Colonic mucosa (tissue), 4 donors: ENCODE results near the gene ARTN. TPM values are rescaled to one million over a fixed set of nuclear protein-coding genes. Genes with fewer than 3 reads are reported as not detected.

Experiments used
- DNase-seq: peaks from one replicate; pipeline ENCODE4 v3.0.0-alpha.2; 2020
- H3K27ac ChIP-seq: fragments of 200-600 bp; one replicate; pipeline ENCODE4 v1.8.0; 2021
- H3K27me3 ChIP-seq: fragments of 200-600 bp; one replicate; pipeline ENCODE4 v1.8.0; 2021
- H3K36me3 ChIP-seq: fragments of 200-600 bp; one replicate; pipeline ENCODE4 v1.8.0; 2021
- H3K4me1 ChIP-seq: fragments of 200-600 bp; one replicate; pipeline ENCODE4 v1.8.0; 2021; ENCODE audit warnings: mild to moderate bottlenecking
- H3K4me3 ChIP-seq: fragments of 200-600 bp; one replicate; pipeline ENCODE4 v1.8.0; 2021
- H3K9ac ChIP-seq, 2 donors: one replicate each; pipeline ENCODE4 v1.7.0; 2013; ENCODE audit warnings: control low read depth in 2 of 2, low read depth in 2 of 2, low read length in 2 of 2
- H3K9me3 ChIP-seq: fragments of 200-600 bp; one replicate; pipeline ENCODE4 v1.8.0; 2021
- CTCF ChIP-seq: fragments of 200-600 bp; IDR thresholded peaks from one replicate; pipeline ENCODE4 v1.8.0; 2022; ENCODE audit warnings: antibody characterized with exemption, mild to moderate bottlenecking
- intact Hi-C: fragments of 100-400 bp; cut with DNase I; formaldehyde crosslinking; loops from one replicate; pipeline ENCODE4 v1.14.1; 2022
- total RNA-seq, 2 donors: library from RNA; stranded (reverse); fragmentation: NEBNext Ultra II Directional in 1 of 2; extraction: Animal tissue kit (Norgen Biotek cat#: 25700) in 1 of 2; gene quantifications; one replicate each; pipeline ENCODE4 v1.2.1, GENCODE V29; 2021
- donor health status: healthy.
- donor health status: DM: no; HTN: no; CAD: no.
- donor health status: DM: no; HTN: no; CAD: no.

The ARTN gene
- total RNA-seq, 2 donors from 2014 or later, result 5.1 to 8.3 TPM

DNA sequence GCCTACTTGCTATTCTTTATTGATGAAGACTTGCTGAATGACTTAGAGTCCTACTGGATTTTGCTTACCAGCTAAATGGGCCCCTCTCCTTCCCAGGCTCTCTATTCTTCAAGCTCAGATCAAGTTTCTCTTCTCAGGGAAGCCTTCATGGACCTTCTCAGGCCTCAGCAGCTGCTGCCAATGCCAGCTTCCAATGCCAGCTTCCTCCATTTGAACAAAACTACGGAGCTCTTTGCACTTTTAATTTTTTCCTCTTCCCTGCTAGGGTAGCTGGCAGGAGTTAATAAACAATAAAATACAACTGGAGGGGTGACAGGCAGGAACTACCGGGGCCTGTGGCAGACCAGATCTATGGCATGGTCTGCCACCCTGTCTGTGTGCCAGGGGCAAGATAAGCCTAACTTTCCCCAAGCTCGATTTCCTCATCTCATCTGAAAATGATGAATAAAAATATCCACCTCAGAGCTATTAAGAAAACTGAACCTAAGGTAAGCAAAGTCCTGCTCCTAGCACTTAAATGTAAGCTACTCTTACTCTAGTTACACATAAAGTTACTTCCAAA, 12.2 kb downstream of the ARTN start:
- intact Hi-C loops, result no loop called here
- no peak for TF ChIP-seq CTCF
- Histone ChIP-seq H3K4me3 (peak overlapping the region; percentile 91), H3K9me3 (no peaks in the 10 kb centered on the region), H3K27me3 (no peaks in the 10 kb centered on the region), H3K27ac (peak overlapping the region; percentile 91), H3K4me1 (peaks cover 14% of the 10 kb centered on the region), H3K36me3 (no peaks in the 10 kb centered on the region), H3K9ac (peak overlapping the region; percentile 93 to 94)
- no peak for DNase-seq

DNA sequence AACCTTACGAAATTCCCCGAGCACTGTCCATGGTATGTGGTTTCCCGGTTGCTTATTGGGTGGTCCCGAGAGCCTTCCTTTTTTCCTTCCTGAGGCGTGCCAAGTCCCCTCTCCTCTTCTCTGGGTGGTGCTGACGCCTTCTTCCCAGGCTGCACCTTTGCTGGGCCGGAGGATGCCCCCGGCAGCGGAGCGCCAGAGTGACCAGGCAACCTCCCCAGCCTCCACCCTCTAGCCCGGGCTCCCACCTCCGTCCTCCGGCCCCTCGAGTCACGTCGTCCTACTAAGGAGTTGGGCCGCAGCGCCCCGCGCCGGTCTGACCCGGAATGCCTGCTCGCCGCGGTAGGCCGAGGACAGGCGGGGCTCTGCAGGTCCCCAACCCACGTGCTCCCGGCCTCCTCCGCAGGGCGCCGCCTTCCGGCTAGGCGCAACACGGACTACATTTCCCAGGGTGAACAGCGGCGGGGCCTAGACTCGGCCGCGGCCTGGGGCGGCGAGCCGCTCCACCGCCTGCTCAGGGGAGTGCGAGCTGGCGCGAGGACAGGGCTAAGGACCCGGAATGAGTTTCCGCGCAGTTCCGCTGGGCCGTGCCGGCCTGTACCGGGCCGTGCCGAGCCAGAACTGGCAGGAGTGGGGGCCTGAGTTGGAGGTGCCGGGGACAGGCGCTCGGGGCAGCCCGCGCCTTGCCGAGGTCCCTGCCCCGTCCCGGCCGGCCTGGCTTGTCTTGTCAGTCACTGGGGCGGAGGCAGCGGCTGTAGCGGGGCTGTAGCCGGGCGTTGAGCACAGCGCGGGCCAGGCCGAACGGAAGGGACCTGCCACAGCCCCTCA, 12.8 kb downstream of the ARTN start, which contains the start of gene IPO13:
Gene IPO13 (plus strand): TSS at position 715 of the 825 bp plus-strand sequence. CDS start 651 bp downstream, outside the sequence.
- peaks cover 14% of the 10 kb centered on the region for H3K4me1 ChIP-seq

DNA sequence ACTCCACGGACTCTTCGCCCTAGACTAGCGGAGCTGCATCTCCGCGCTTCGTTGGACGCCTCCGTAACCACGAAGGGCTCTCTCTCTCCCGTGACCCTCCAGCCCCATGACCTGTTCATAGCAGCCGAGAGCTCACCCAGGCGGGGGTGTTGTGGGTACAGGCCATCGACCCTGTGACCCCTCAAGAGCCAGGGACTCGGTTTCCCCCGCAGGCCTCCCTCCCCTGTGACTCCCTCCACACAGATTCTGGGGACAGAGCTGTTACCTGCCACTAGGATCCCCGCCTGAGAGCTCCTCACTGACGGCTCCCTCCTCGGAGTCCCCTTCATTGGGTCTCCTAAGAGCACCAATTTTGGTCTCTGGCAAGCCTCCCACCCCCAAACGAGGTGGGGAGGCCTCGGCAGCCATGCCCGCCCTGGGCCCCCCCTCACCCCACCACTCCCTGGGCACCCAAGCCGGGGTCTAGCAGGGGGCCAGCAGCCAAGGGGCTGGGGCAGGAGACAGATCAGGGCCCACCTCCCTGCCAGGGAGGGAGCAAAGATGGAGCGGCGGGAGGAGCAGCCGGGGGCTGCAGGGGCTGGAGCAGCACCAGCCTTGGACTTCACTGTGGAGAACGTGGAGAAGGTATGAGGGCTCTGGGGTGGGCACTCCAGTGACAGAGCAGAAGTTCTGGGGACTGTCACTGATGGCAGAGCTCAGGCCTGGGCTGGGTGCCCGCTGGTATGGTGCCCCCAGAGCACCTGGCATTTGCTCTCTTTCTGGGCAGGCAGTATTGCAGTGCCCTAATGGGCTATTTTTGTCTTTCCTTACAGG, 13.7 kb downstream of the ARTN start:
- no peaks in the 10 kb centered on the region for H3K9me3 ChIP-seq
- no peaks in the 10 kb centered on the region for H3K36me3 ChIP-seq
- DNase-seq, result no peak
- TF ChIP-seq CTCF, result no peak
- H3K9ac ChIP-seq, result peak overlapping the region; percentile 93 to 94
- peak overlapping the region; percentile 91 for H3K4me3 ChIP-seq
- H3K27ac ChIP-seq, result peak overlapping the region; percentile 91
- intact Hi-C loops, result no loop called here
- H3K27me3 ChIP-seq, result no peaks in the 10 kb centered on the region
- H3K4me1 ChIP-seq, result peaks cover 14% of the 10 kb centered on the region

More for the DNA sequence above, 12.8 kb downstream of the ARTN start, which contains the start of gene IPO13:
- Histone ChIP-seq H3K9me3 (no peaks in the 10 kb centered on the region), H3K4me3 (peak within 1 kb of the TSS; percentile 91), H3K9ac (peak within 1 kb of the TSS; percentile 93 to 94), H3K27ac (peak within 1 kb of the TSS; percentile 91), H3K27me3 (no peaks in the 10 kb centered on the region), H3K36me3 (no peaks in the 10 kb centered on the region)
- TF ChIP-seq CTCF, result peak; percentile 72
- intact Hi-C loops, result no loop called here
- DNase-seq, result peak; percentile 97

DNA sequence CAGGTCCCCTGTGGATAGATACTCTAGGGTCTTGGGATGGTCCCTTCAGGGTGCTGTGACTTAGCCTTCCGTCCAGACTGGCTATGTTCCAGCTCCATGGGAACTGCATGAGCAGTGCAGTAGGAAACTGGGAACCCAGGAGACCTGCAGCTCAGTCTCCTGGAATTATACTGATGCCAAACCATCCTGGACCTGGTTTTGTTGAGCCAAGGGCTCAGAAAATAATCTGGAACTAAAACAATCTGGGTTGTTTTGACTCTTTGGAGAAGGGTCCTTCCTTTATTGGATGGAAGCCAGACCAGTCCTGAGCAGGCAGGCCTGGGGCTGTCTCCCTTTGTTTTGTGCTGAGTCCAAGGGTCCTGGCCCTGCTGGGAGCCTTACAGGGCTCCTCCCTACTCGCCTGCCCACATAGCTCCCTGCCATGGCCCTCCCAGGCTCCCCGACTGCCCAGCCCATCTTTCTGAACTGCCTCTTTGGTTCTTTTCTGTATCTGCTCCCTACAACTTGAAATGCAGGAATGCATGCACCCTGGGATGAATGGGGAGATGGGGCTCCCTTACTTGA, 14.4 kb downstream of the ARTN start:
- Histone ChIP-seq H3K27ac (no peak overlapping the region), H3K4me1 (peaks cover 14% of the 10 kb centered on the region), H3K27me3 (no peaks in the 10 kb centered on the region), H3K36me3 (no peaks in the 10 kb centered on the region), H3K9me3 (no peaks in the 10 kb centered on the region), H3K9ac (peak overlapping the region; percentile 93 to 94), H3K4me3 (peak overlapping the region; percentile 91)
- DNase-seq, result no peak
- intact Hi-C loops, result no loop called here
- no peak for TF ChIP-seq CTCF

DNA sequence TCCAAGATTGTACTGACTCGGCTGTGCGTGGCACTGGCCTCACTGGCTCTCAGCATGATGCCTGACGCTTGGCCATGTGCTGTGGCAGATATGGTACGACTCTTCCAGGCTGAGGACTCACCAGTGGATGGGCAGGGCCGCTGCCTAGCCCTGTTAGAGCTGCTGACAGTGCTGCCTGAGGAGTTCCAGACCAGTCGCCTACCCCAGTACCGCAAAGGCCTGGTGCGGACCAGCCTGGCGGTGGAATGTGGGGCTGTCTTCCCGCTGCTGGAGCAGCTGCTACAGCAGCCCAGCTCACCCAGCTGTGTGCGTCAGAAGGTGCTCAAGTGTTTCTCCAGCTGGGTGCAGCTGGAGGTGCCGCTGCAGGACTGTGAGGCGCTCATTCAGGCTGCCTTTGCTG, 16.1 kb downstream of the ARTN start:
- Histone ChIP-seq H3K9me3 (no peaks in the 10 kb centered on the region), H3K4me3 (no peak overlapping the region), H3K36me3 (no peaks in the 10 kb centered on the region), H3K9ac (no peak overlapping the region), H3K27me3 (no peaks in the 10 kb centered on the region), H3K4me1 (peaks cover 14% of the 10 kb centered on the region), H3K27ac (no peak overlapping the region)
- DNase-seq, result no peak
- intact Hi-C loops, result no loop called here
- TF ChIP-seq CTCF, result no peak
